ENCODE results near the gene NAA35.
A peak's percentile ranks its signal among the peaks of the same experiment; 100 is the strongest.

Gene NAA35

GRCh38 chr9:86022687-86023266 is 81.8 kb downstream of the NAA35 start:
- H3K27me3 ChIP-seq (ENCODE audit: low read depth): no peaks in the 10 kb centered on the region
- H3K4me3 ChIP-seq: no peak overlapping the region
- in situ Hi-C loops (cut with MboI; ENCODE audit: low sequenced_read_pairs): no loop called here
- no peaks in the 10 kb centered on the region for H3K9me3 ChIP-seq
- no peaks in the 10 kb centered on the region for H3K4me1 ChIP-seq
- H3K36me3 ChIP-seq (replicated peaks): peaks cover 43% of the 10 kb centered on the region
- DNase-seq (ENCODE audit: low spot score in 2 of 2): no peak

- Histone ChIP-seq H3K4me3 (no peak overlapping the region), H3K9me3 (no peaks in the 10 kb centered on the region), H3K36me3 (replicated peaks) (peaks cover 28% of the 10 kb centered on the region), H3K4me1 (no peaks in the 10 kb centered on the region), H3K27me3 (ENCODE audit: low read depth) (no peaks in the 10 kb centered on the region)
- no peak for DNase-seq (ENCODE audit: low spot score in 2 of 2)
- in situ Hi-C loops (cut with MboI; ENCODE audit: low sequenced_read_pairs): loop anchor here (25.0 kb wide), 2 partner anchors 190 to 210 kb away; no protein-coding TSS in a partner anchor
Measured at GRCh38 chr9:86027767-86028166, 86.8 kb downstream of the NAA35 start.

GRCh38 chr9:86034863-86035734 is 94.2 kb downstream of the NAA35 start:
- DNase-seq (ENCODE audit: low spot score in 2 of 2): peak; percentile 50 to 78
- Histone ChIP-seq H3K27me3 (ENCODE audit: low read depth) (no peaks in the 10 kb centered on the region), H3K9me3 (no peaks in the 10 kb centered on the region), H3K36me3 (replicated peaks) (peaks cover 24% of the 10 kb centered on the region), H3K4me1 (no peaks in the 10 kb centered on the region), H3K4me3 (no peak overlapping the region)
- in situ Hi-C loops (cut with MboI; ENCODE audit: low sequenced_read_pairs): loop anchor here (10.0 to 25.0 kb wide), 3 partner anchors 60 to 202 kb away; partner anchors contain the start of gene GOLM1

- Histone ChIP-seq H3K4me3 (no peak overlapping the region), H3K27me3 (ENCODE audit: low read depth) (no peaks in the 10 kb centered on the region), H3K4me1 (no peaks in the 10 kb centered on the region), H3K36me3 (replicated peaks) (peaks cover 24% of the 10 kb centered on the region), H3K9me3 (no peaks in the 10 kb centered on the region)
- in situ Hi-C loops (cut with MboI; ENCODE audit: low sequenced_read_pairs): loop anchor here (10.0 to 25.0 kb wide), 3 partner anchors 59 to 201 kb away; partner anchors contain the start of gene GOLM1
- no peak for DNase-seq (ENCODE audit: low spot score in 2 of 2)
Measured at GRCh38 chr9:86035827-86036440, 95.0 kb downstream of the NAA35 start.

- H3K4me1 ChIP-seq: no peaks in the 10 kb centered on the region
- H3K36me3 ChIP-seq (replicated peaks): peaks cover 24% of the 10 kb centered on the region
- no peak overlapping the region for H3K4me3 ChIP-seq
- H3K27me3 ChIP-seq (ENCODE audit: low read depth): no peaks in the 10 kb centered on the region
- no peaks in the 10 kb centered on the region for H3K9me3 ChIP-seq
- no peak for DNase-seq (ENCODE audit: low spot score in 2 of 2)
- in situ Hi-C loops (cut with MboI; ENCODE audit: low sequenced_read_pairs): loop anchor here (10.0 to 25.0 kb wide), 3 partner anchors 58 to 201 kb away; partner anchors contain the start of gene GOLM1
Measured at GRCh38 chr9:86036555-86036954, 95.6 kb downstream of the NAA35 start.

- no peak overlapping the region for H3K4me3 ChIP-seq
- no peak for DNase-seq (ENCODE audit: low spot score in 2 of 2)
- peaks cover 4% of the 10 kb centered on the region; the same call in 1 of the 2 replicates for H3K36me3 ChIP-seq (replicated peaks)
- H3K4me1 ChIP-seq: no peaks in the 10 kb centered on the region
- in situ Hi-C loops (cut with MboI; ENCODE audit: low sequenced_read_pairs): loop anchor here (10.0 to 25.0 kb wide), 3 partner anchors 55 to 203 kb away; partner anchors contain the start of gene GOLM1
- H3K27me3 ChIP-seq (ENCODE audit: low read depth): no peaks in the 10 kb centered on the region
- H3K9me3 ChIP-seq: no peaks in the 10 kb centered on the region
Measured at GRCh38 chr9:86039991-86040860, 99.3 kb downstream of the NAA35 start.

GRCh38 chr9:86040861-86041155 is 99.9 kb downstream of the NAA35 start:
- Histone ChIP-seq H3K4me1 (no peaks in the 10 kb centered on the region), H3K27me3 (ENCODE audit: low read depth) (no peaks in the 10 kb centered on the region), H3K9me3 (no peaks in the 10 kb centered on the region), H3K36me3 (replicated peaks) (peaks cover 3% of the 10 kb centered on the region; the same call in 1 of the 2 replicates), H3K4me3 (no peak overlapping the region)
- in situ Hi-C loops (cut with MboI; ENCODE audit: low sequenced_read_pairs): loop anchor here (25.0 kb wide), 2 partner anchors 196 to 204 kb away; no protein-coding TSS in a partner anchor
- DNase-seq (ENCODE audit: low spot score in 2 of 2): no peak

- in situ Hi-C loops (cut with MboI; ENCODE audit: low sequenced_read_pairs): loop anchor here (25.0 kb wide), 2 partner anchors 196 to 204 kb away; no protein-coding TSS in a partner anchor
Measured at GRCh38 chr9:86041311-86041741, 100.4 kb downstream of the NAA35 start.

GRCh38 chr9:86042199-86042978 is 101.4 kb downstream of the NAA35 start:
- Histone ChIP-seq H3K4me1 (no peaks in the 10 kb centered on the region), H3K4me3 (no peak overlapping the region), H3K9me3 (no peaks in the 10 kb centered on the region), H3K36me3 (replicated peaks) (no peaks in the 10 kb centered on the region; the same call in 1 of the 2 replicates), H3K27me3 (ENCODE audit: low read depth) (no peaks in the 10 kb centered on the region)
- in situ Hi-C loops (cut with MboI; ENCODE audit: low sequenced_read_pairs): loop anchor here (25.0 kb wide), 2 partner anchors 195 to 205 kb away; no protein-coding TSS in a partner anchor
- DNase-seq (ENCODE audit: low spot score in 2 of 2): no peak

More at GRCh38 chr9:86041311-86041741, 100.4 kb downstream of the NAA35 start:
- Histone ChIP-seq H3K36me3 (replicated peaks) (no peaks in the 10 kb centered on the region; the same call in 1 of the 2 replicates), H3K4me3 (no peak overlapping the region), H3K4me1 (no peaks in the 10 kb centered on the region), H3K27me3 (ENCODE audit: low read depth) (no peaks in the 10 kb centered on the region), H3K9me3 (no peaks in the 10 kb centered on the region)
- no peak for DNase-seq (ENCODE audit: low spot score in 2 of 2)

- in situ Hi-C loops (cut with MboI; ENCODE audit: low sequenced_read_pairs): loop anchor here (25.0 kb wide), 2 partner anchors 194 to 206 kb away; no protein-coding TSS in a partner anchor
- Histone ChIP-seq H3K27me3 (ENCODE audit: low read depth) (no peaks in the 10 kb centered on the region), H3K36me3 (replicated peaks) (no peaks in the 10 kb centered on the region; the same call in 1 of the 2 replicates), H3K4me3 (no peak overlapping the region), H3K9me3 (no peaks in the 10 kb centered on the region), H3K4me1 (no peaks in the 10 kb centered on the region)
- no peak for DNase-seq (ENCODE audit: low spot score in 2 of 2)
Measured at GRCh38 chr9:86043586-86043985, 102.6 kb downstream of the NAA35 start.

GRCh38 chr9:86043999-86044398 is 103.1 kb downstream of the NAA35 start:
- H3K27me3 ChIP-seq (ENCODE audit: low read depth): no peaks in the 10 kb centered on the region
- no peaks in the 10 kb centered on the region for H3K4me1 ChIP-seq
- no peak for DNase-seq (ENCODE audit: low spot score in 2 of 2)
- no peaks in the 10 kb centered on the region; the same call in 1 of the 2 replicates for H3K36me3 ChIP-seq (replicated peaks)
- H3K9me3 ChIP-seq: no peaks in the 10 kb centered on the region
- in situ Hi-C loops (cut with MboI; ENCODE audit: low sequenced_read_pairs): loop anchor here (25.0 kb wide), 2 partner anchors 193 to 207 kb away; no protein-coding TSS in a partner anchor
- no peak overlapping the region for H3K4me3 ChIP-seq

- Histone ChIP-seq H3K9me3 (no peaks in the 10 kb centered on the region), H3K4me1 (no peaks in the 10 kb centered on the region), H3K4me3 (no peak overlapping the region), H3K27me3 (ENCODE audit: low read depth) (no peaks in the 10 kb centered on the region), H3K36me3 (replicated peaks) (no peaks in the 10 kb centered on the region; the same call in 1 of the 2 replicates)
- no peak for DNase-seq (ENCODE audit: low spot score in 2 of 2)
- in situ Hi-C loops (cut with MboI; ENCODE audit: low sequenced_read_pairs): loop anchor here (25.0 kb wide), 2 partner anchors 192 to 208 kb away; no protein-coding TSS in a partner anchor
Measured at GRCh38 chr9:86045654-86046053, 104.7 kb downstream of the NAA35 start.

Data from HAP-1 (cell line).